T-helper 2 cell treated with Interferon-gamma antibody and Interleukin-4, amounts not matched to agents 5 μg/mL and 100 μg/mL, for 36 hours (primary cell): Measurements from ENCODE around the gene AFF2.

Experiments used
- DNase-seq: peaks from one replicate; pipeline ENCODE4 v3.0.0; 2021; ENCODE audit warnings: low spot score
- H3K27ac Mint-ChIP-seq: one replicate; pipeline ENCODE4 v1.8.0; 2021; ENCODE audit warnings: mild to moderate bottlenecking, mixed read lengths
- H3K27me3 Mint-ChIP-seq: one replicate; pipeline ENCODE4 v1.8.0; 2021; ENCODE audit warnings: low read depth, mixed read lengths
- H3K36me3 Mint-ChIP-seq: one replicate; pipeline ENCODE4 v1.8.0; 2021; ENCODE audit warnings: low read depth, mixed read lengths
- H3K4me1 Mint-ChIP-seq: one replicate; pipeline ENCODE4 v1.8.0; 2021; ENCODE audit warnings: low read depth, mixed read lengths
- H3K4me3 Mint-ChIP-seq: one replicate; pipeline ENCODE4 v1.8.0; 2022; ENCODE audit warnings: mild to moderate bottlenecking, moderate library complexity, mixed read lengths
- H3K9me3 Mint-ChIP-seq: one replicate; pipeline ENCODE4 v1.8.0; 2021; ENCODE audit warnings: mixed read lengths

AFF2 gene

DNA sequence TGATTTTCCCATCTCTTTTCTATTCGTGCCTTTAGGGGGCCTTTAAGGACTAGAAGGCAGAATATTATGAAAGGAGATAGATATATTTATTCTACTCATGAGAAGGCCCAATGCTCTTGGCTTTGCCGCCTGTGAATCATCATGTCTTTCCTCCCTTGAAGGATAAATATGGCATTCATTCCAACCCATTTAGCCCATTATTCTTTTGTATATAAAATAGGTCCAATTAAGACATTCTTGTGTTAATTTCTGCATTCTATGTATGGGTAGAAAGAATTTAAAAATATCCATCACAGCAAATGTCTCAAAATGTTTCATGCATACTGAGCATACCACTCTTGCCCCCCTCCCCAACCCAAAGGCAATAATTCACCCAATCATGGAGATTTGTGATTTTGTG lies 115.1 kb downstream of the AFF2 start:
- no peaks in the 10 kb centered on the region for H3K27me3 Mint-ChIP-seq
- H3K4me3 Mint-ChIP-seq: no peak overlapping the region
- no peaks in the 10 kb centered on the region for H3K9me3 Mint-ChIP-seq
- no peak for DNase-seq
- no peaks in the 10 kb centered on the region for H3K36me3 Mint-ChIP-seq
- no peak overlapping the region for H3K27ac Mint-ChIP-seq
- H3K4me1 Mint-ChIP-seq: peaks cover 21% of the 10 kb centered on the region

- Mint-ChIP-seq H3K4me1 (peaks cover 10% of the 10 kb centered on the region), H3K27me3 (no peaks in the 10 kb centered on the region), H3K4me3 (no peak overlapping the region), H3K9me3 (no peaks in the 10 kb centered on the region), H3K27ac (no peak overlapping the region), H3K36me3 (no peaks in the 10 kb centered on the region)
- no peak for DNase-seq
These were observed 118.3 kb downstream of the AFF2 start for GRCh38 chrX:148618470-148619445.

GRCh38 chrX:148620023-148620422 lies 119.6 kb downstream of the AFF2 start:
- Mint-ChIP-seq H3K4me3 (no peak overlapping the region), H3K27me3 (no peaks in the 10 kb centered on the region), H3K9me3 (no peaks in the 10 kb centered on the region), H3K27ac (no peak overlapping the region), H3K4me1 (peaks cover 10% of the 10 kb centered on the region), H3K36me3 (no peaks in the 10 kb centered on the region)
- no peak for DNase-seq

DNA sequence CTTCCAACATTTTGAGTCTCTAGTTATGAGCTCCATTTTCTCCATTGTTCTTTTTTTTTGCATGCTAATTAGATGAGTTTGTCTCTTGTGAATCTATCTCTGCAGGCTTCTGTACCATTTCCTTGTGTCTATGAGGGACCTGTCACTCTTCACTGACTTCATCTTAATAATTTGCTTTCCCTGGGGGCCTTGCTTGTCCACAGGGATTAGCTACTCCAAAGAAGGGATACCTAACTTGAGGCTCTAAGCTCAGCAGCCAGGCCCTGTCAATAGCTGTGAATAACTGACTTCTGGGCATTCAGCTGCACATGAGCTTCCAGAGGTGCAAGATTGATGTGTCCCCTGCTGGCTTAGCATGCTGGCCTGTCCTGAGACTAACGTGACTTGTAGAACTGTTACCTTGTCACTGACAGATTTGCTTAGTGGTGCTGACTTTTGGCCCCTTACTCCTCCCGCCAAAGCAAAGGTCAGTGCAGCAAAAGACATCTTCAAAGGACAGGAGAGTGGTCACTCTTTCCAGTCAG lies 124.6 kb downstream of the AFF2 start:
- H3K4me1 Mint-ChIP-seq: peaks cover under 1% of the 10 kb centered on the region
- no peaks in the 10 kb centered on the region for H3K36me3 Mint-ChIP-seq
- no peaks in the 10 kb centered on the region for H3K27me3 Mint-ChIP-seq
- H3K9me3 Mint-ChIP-seq: no peaks in the 10 kb centered on the region
- H3K4me3 Mint-ChIP-seq: no peak overlapping the region
- H3K27ac Mint-ChIP-seq: no peak overlapping the region
- no peak for DNase-seq

GRCh38 chrX:148628621-148629020 lies 128.2 kb downstream of the AFF2 start:
- Mint-ChIP-seq H3K9me3 (no peaks in the 10 kb centered on the region), H3K27ac (no peak overlapping the region)

DNA sequence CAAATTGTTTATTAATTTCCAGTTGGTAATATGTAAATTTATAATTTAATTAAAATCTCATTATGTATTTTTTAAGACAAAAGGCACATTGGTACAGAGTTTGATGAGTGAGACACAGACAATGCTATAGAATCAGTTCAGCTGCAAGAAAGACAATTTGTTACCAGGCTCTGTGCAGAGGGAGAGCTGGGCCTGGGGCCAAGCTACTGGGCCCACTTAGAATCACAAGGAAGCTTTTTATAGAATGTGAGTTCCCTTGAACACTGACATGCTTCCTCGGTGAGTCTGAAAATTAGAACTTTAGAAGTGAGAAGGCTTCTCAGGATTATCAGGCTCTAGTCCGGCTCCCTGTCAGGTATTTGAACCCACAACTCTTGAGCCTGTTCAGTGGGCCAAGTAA lies 129.0 kb downstream of the AFF2 start:
- no peaks in the 10 kb centered on the region for H3K4me1 Mint-ChIP-seq
- H3K9me3 Mint-ChIP-seq: no peaks in the 10 kb centered on the region
- no peak overlapping the region for H3K4me3 Mint-ChIP-seq
- H3K36me3 Mint-ChIP-seq: no peaks in the 10 kb centered on the region
- no peak overlapping the region for H3K27ac Mint-ChIP-seq
- DNase-seq: no peak
- no peaks in the 10 kb centered on the region for H3K27me3 Mint-ChIP-seq

More at GRCh38 chrX:148628621-148629020, 128.2 kb downstream of the AFF2 start:
- Mint-ChIP-seq H3K27me3 (no peaks in the 10 kb centered on the region), H3K4me3 (no peak overlapping the region), H3K4me1 (no peaks in the 10 kb centered on the region), H3K36me3 (no peaks in the 10 kb centered on the region)
- no peak for DNase-seq

DNA sequence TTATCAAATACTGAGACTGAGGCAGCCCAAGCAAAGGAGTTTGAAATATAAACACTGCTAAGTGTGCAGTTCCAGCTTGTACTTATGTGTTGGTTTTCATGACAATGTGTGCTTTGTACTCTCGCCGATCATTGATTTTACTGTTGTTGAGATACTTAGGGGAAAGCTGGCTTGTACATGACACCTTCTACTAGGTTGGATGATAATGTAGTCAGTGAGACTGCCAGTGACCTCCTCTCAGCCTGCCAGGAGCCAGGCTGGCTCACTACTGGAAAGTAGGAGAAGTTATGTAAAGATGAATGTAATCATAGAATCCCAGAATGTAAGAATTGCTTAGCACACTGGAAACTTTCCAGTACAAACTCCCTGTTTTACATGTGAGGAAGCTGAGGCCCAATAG lies 132.0 kb downstream of the AFF2 start:
- H3K36me3 Mint-ChIP-seq: no peaks in the 10 kb centered on the region
- H3K9me3 Mint-ChIP-seq: no peaks in the 10 kb centered on the region
- no peak for DNase-seq
- H3K27me3 Mint-ChIP-seq: no peaks in the 10 kb centered on the region
- no peak overlapping the region for H3K4me3 Mint-ChIP-seq
- H3K4me1 Mint-ChIP-seq: no peaks in the 10 kb centered on the region
- no peak overlapping the region for H3K27ac Mint-ChIP-seq

DNA sequence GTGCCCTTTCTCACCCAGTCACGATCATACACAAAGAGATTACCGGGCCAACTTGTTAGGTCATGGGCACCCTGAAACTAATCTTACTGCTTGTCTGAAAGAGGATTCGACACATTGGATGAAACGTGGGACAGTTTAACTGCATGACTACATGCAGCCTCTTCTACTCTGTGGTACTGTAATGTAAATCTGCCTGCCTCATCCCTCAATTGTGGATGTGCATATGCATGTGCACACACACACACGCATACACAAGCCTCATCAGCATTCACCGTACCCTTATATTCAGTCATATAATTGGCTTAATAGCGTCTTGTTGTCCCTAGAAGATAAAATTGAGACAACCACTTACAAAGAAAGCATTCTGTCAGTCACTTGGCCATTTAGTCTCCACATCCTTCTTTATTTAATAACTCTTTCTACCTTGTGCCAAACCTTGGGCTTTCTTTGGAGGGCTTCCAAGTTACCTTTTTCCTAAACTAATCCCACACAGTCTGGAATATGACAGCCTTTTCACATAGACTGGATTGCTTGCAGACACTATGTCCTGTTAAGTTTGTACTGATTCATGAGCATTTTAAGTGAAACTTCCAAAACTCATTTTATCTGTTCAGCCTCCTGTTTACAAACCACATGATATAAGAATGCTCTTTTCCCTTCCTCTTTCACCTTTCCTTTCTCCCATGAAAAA lies 132.9 kb downstream of the AFF2 start:
- Mint-ChIP-seq H3K4me1 (no peaks in the 10 kb centered on the region), H3K36me3 (no peaks in the 10 kb centered on the region), H3K27me3 (no peaks in the 10 kb centered on the region), H3K9me3 (no peaks in the 10 kb centered on the region), H3K27ac (no peak overlapping the region), H3K4me3 (no peak overlapping the region)
- no peak for DNase-seq

- H3K27me3 Mint-ChIP-seq: no peaks in the 10 kb centered on the region
- H3K27ac Mint-ChIP-seq: no peak overlapping the region
- H3K36me3 Mint-ChIP-seq: no peaks in the 10 kb centered on the region
- no peak for DNase-seq
- no peaks in the 10 kb centered on the region for H3K4me1 Mint-ChIP-seq
- H3K4me3 Mint-ChIP-seq: no peak overlapping the region
- no peaks in the 10 kb centered on the region for H3K9me3 Mint-ChIP-seq
These were observed 134.2 kb downstream of the AFF2 start for GRCh38 chrX:148634591-148634990.

- H3K4me1 Mint-ChIP-seq: no peaks in the 10 kb centered on the region
- DNase-seq: no peak
- H3K9me3 Mint-ChIP-seq: no peaks in the 10 kb centered on the region
- no peaks in the 10 kb centered on the region for H3K27me3 Mint-ChIP-seq
- no peak overlapping the region for H3K4me3 Mint-ChIP-seq
- no peak overlapping the region for H3K27ac Mint-ChIP-seq
- no peaks in the 10 kb centered on the region for H3K36me3 Mint-ChIP-seq
These were observed 143.0 kb downstream of the AFF2 start for GRCh38 chrX:148643460-148643859.

DNA sequence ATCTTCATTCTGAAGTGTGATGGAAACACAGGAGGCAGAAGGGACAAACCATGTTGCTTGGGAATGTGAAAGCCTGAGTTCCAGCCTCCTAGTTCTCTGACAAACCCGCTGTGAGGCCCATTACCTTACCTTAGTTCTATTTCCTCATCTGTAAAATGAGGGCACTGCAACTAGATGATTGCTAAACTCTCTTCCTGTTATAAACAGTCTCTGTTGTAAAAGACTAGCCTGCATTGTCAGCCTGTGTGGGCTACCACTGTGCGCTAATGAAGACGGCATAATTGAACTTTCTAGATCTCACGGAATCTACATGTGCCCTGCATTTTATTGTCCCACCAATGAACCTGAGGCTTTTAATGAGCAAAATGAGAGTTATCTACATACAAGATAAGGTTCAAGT lies 147.2 kb downstream of the AFF2 start:
- DNase-seq: no peak
- Mint-ChIP-seq H3K4me1 (no peaks in the 10 kb centered on the region), H3K36me3 (no peaks in the 10 kb centered on the region), H3K9me3 (no peaks in the 10 kb centered on the region), H3K27ac (no peak overlapping the region), H3K27me3 (no peaks in the 10 kb centered on the region), H3K4me3 (no peak overlapping the region)

DNA sequence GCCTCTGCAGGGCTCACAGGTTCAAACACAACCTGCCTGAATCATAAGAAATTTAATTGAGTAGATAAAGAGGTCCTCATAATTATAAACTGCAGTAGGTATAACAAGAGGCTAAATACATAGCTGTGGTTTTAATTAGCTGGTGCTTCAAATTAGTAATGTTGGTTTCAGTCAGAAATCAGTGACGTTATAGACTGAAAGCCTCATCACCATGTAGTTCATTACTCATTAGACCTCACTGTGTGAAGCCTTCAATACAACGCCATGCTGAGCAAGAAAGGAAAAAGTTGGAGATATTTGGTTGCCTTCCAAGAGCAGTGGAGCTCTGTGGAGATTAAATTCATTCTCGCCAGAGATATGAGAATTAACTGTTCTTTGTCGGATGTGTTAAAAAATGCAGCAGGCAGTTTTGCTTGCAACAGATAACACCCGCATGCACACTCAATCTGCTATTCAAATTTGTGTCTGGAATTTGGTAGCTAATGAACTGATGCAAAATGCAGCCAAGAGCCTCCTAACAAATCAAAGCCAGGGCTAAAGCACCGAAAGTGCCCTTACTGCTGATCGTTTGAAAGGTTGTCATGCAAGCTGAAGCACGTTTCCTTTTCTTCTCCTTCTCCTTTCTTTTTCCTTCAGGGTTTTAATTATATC lies 148.9 kb downstream of the AFF2 start:
- Mint-ChIP-seq H3K27me3 (no peaks in the 10 kb centered on the region), H3K9me3 (no peaks in the 10 kb centered on the region), H3K36me3 (peaks cover 2% of the 10 kb centered on the region), H3K27ac (no peak overlapping the region), H3K4me1 (peaks cover 1% of the 10 kb centered on the region), H3K4me3 (no peak overlapping the region)
- DNase-seq: no peak

DNA sequence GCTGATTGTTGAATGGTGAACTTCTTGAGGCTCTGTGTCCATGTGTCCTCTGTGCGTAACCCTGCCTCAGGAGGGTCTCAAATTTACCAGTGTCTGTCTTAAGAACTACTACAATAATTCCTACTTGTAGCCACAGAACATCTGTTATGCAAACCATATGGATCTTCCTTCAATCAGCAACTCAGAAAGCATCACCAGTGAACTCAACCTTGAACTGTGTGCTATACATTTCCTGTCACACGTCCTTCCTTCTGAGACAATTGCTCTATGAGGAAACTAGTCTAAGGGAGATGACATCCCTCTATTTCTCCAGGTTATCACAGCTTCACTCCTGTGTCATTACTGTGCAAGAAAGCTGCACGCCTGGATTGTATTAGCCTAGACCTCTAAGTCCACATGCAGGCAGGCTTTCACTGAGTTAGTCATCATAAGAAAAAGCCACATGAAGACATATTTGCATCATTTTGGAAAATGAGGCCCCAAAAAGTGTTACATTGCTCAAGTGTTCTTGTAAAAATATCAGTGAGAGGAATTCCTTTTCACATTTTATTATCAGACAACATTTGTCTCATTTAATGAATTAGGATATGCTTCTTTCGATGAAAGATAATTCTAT lies 157.8 kb downstream of the AFF2 start:
- Mint-ChIP-seq H3K36me3 (peaks cover 2% of the 10 kb centered on the region), H3K4me3 (no peak overlapping the region), H3K9me3 (no peaks in the 10 kb centered on the region), H3K27ac (no peak overlapping the region), H3K4me1 (peaks cover 1% of the 10 kb centered on the region), H3K27me3 (no peaks in the 10 kb centered on the region)
- no peak for DNase-seq
